H9 (cell line): ENCODE results near the gene FCER1G. TPM values are rescaled to one million over a fixed set of nuclear protein-coding genes. Genes with fewer than 3 reads are reported as not detected.

ENCODE experiments used
- DNase-seq: peaks from one replicate; pipeline ENCODE4 v3.0.0-alpha.2; 2017
- H2AFZ ChIP-seq: one replicate; pipeline ENCODE4 v1.6.1; 2013; ENCODE audit warnings: mild to moderate bottlenecking, low read length, control low read depth, moderate library complexity
- H2AK5ac ChIP-seq: 2 replicates; pipeline ENCODE4 v1.6.1; 2013; ENCODE audit warnings: low read length, control low read depth, mixed read lengths; ENCODE audit not compliant: insufficient read length
- H2BK120ac ChIP-seq: one replicate; pipeline ENCODE4 v1.6.1; 2013; ENCODE audit warnings: low read depth, mild to moderate bottlenecking, low read length, control low read depth, inconsistent platforms; ENCODE audit not compliant: poor library complexity, severe bottlenecking
- H2BK12ac ChIP-seq: 2 replicates; pipeline ENCODE4 v1.6.1; 2013; ENCODE audit warnings: low read length, control low read depth, mixed read lengths, low read depth; ENCODE audit not compliant: insufficient read length
- H2BK15ac ChIP-seq: 2 replicates; pipeline ENCODE4 v1.6.1; 2013; ENCODE audit warnings: low read depth, low read length, control low read depth
- H2BK20ac ChIP-seq: one replicate; pipeline ENCODE4 v1.6.1; 2013; ENCODE audit warnings: low read depth, mild to moderate bottlenecking, low read length, control low read depth, inconsistent platforms; ENCODE audit not compliant: poor library complexity, severe bottlenecking
- H2BK5ac ChIP-seq: 2 replicates; pipeline ENCODE4 v1.6.1; 2013; ENCODE audit warnings: low read length, control low read depth, mixed read lengths; ENCODE audit not compliant: insufficient read length
- H3K14ac ChIP-seq: 2 replicates; pipeline ENCODE4 v1.6.1; 2013; ENCODE audit warnings: low read length, control low read depth; ENCODE audit not compliant: insufficient read depth
- H3K18ac ChIP-seq: 2 replicates; pipeline ENCODE4 v1.6.1; 2013; ENCODE audit warnings: low read depth, mild to moderate bottlenecking, mixed read lengths, low read length, control low read depth; ENCODE audit not compliant: insufficient read length
- H3K23ac ChIP-seq: 2 replicates; pipeline ENCODE4 v1.6.1; 2013; ENCODE audit warnings: low read length, control low read depth, mixed read lengths, low read depth; ENCODE audit not compliant: insufficient read length
- H3K23me2 ChIP-seq: 2 replicates; pipeline ENCODE4 v1.6.1; 2013; ENCODE audit warnings: low read depth, mild to moderate bottlenecking, mixed read lengths, low read length, control low read depth; ENCODE audit not compliant: insufficient read length, poor library complexity, severe bottlenecking
- H3K27ac ChIP-seq: 2 replicates; pipeline ENCODE4 v1.5.1; 2013; ENCODE audit warnings: low read length, control low read depth, mixed read lengths, low read depth; ENCODE audit not compliant: insufficient read length
- H3K27me3 ChIP-seq: 2 replicates; pipeline ENCODE4 v1.6.1; 2013; ENCODE audit warnings: low read length, control low read depth, inconsistent platforms; ENCODE audit not compliant: insufficient read depth
- H3K4ac ChIP-seq: 2 replicates; pipeline ENCODE4 v1.6.1; 2013; ENCODE audit warnings: low read depth, mild to moderate bottlenecking, control low read depth, inconsistent platforms, low read length, moderate library complexity
- H3K4me1 ChIP-seq: 2 replicates; pipeline ENCODE4 v1.6.1; 2013; ENCODE audit warnings: low read length, control low read depth, inconsistent platforms; ENCODE audit not compliant: insufficient read depth
- H3K4me2 ChIP-seq: 2 replicates; pipeline ENCODE4 v1.6.1; 2013; ENCODE audit warnings: low read length, control low read depth, mixed read lengths; ENCODE audit not compliant: insufficient read length, insufficient read depth
- H3K56ac ChIP-seq: 2 replicates; pipeline ENCODE4 v1.6.1; 2013; ENCODE audit warnings: low read depth, mild to moderate bottlenecking, mixed read lengths, low read length, control low read depth; ENCODE audit not compliant: insufficient read length
- H3K79me1 ChIP-seq: 2 replicates; pipeline ENCODE4 v1.6.1; 2013; ENCODE audit warnings: low read depth, mild to moderate bottlenecking, moderate library complexity, low read length, control low read depth, inconsistent platforms; ENCODE audit not compliant: insufficient read depth, poor library complexity, severe bottlenecking
- H3K79me2 ChIP-seq: 2 replicates; pipeline ENCODE4 v1.6.1; 2013; ENCODE audit warnings: low read length, control low read depth, inconsistent platforms; ENCODE audit not compliant: insufficient read depth
- H3K9ac ChIP-seq: 2 replicates; pipeline ENCODE4 v1.6.1; 2013; ENCODE audit warnings: low read length, control low read depth, mixed read lengths; ENCODE audit not compliant: insufficient read length; ENCODE audit errors: extremely low read depth
- H3K9me3 ChIP-seq: one replicate; pipeline ENCODE4 v1.6.1; 2013; ENCODE audit warnings: low read depth, low read length, inconsistent platforms; ENCODE audit not compliant: control insufficient read depth
- H3T11ph ChIP-seq: one replicate; pipeline ENCODE4 v1.6.1; 2013; ENCODE audit warnings: mild to moderate bottlenecking, low read length, control low read depth, inconsistent platforms
- H4K20me1 ChIP-seq: one replicate; pipeline ENCODE4 v1.6.1; 2013; ENCODE audit not compliant: control insufficient read depth, insufficient read length, insufficient read depth
- H4K5ac ChIP-seq: 2 replicates; pipeline ENCODE4 v1.6.1; 2013; ENCODE audit warnings: low read depth, mild to moderate bottlenecking, mixed read lengths, low read length, control low read depth; ENCODE audit not compliant: insufficient read length
- H4K8ac ChIP-seq: replicated peaks from 2 replicates; pipeline ENCODE4 v1.6.1; 2013; ENCODE audit warnings: low read length, control low read depth, mixed read lengths, low read depth; ENCODE audit not compliant: insufficient read length
- H4K91ac ChIP-seq: 2 replicates; pipeline ENCODE4 v1.6.1; 2013; ENCODE audit warnings: low read depth, mild to moderate bottlenecking, moderate library complexity, mixed read lengths, low read length, control low read depth; ENCODE audit not compliant: insufficient read length
- H3K27ac Mint-ChIP-seq, 3 experiments: 2 replicates in 2 of 3; 3 replicates in 1 of 3; pipeline ENCODE4 v1.8.0; 2020 to 2021; ENCODE audit warnings: mixed read lengths in 3 of 3, mild to moderate bottlenecking in 1 of 3, moderate library complexity in 1 of 3
- H3K27me3 Mint-ChIP-seq: 2 replicates; pipeline ENCODE4 v1.8.0; 2021; ENCODE audit warnings: low read depth, mild to moderate bottlenecking, moderate library complexity, mixed read lengths
- H3K36me3 Mint-ChIP-seq, 3 experiments: 2 replicates in 2 of 3; 3 replicates in 1 of 3; pipeline ENCODE4 v1.8.0; 2020 to 2021; ENCODE audit warnings: low read depth in 3 of 3, mixed read lengths in 3 of 3; ENCODE audit not compliant: insufficient read depth in 1 of 3
- H3K4me1 Mint-ChIP-seq, 2 experiments: 2 replicates each; pipeline ENCODE4 v1.8.0; 2020; ENCODE audit warnings: mixed read lengths in 2 of 2
- H3K4me3 Mint-ChIP-seq, 2 experiments: 2 replicates in 1 of 2; 3 replicates in 1 of 2; pipeline ENCODE4 v1.8.0; 2020 to 2021; ENCODE audit warnings: mild to moderate bottlenecking in 2 of 2, mixed read lengths in 2 of 2, moderate library complexity in 1 of 2
- H3K9me3 Mint-ChIP-seq, 2 experiments: 2 replicates in 1 of 2; 3 replicates in 1 of 2; pipeline ENCODE4 v1.8.0; 2020; ENCODE audit warnings: mild to moderate bottlenecking in 2 of 2, mixed read lengths in 2 of 2, moderate library complexity in 1 of 2
- CTCF ChIP-seq: fragments of 200-600 bp; sonication (generic); conservative IDR thresholded peaks from 3 replicates; pipeline ENCODE4 v1.8.0; 2021; ENCODE audit warnings: antibody characterized with exemption, mild to moderate bottlenecking
- WGBS: extraction: QIAGEN DNeasy Blood & Tissue Kit; methylation state at CpG from one replicate; pipeline ENCODE4 v1.1.7; 2013; ENCODE audit warnings: missing lambda C conversion rate, low lambda C conversion rate, mixed read lengths; ENCODE audit not compliant: insufficient read length; ENCODE audit errors: extremely low coverage; 5-methylcytosine and 5-hydroxymethylcytosine counted together
- total RNA-seq: library from RNA; stranded (reverse); gene quantifications from 2 replicates; pipeline ENCODE4 v1.2.1, GENCODE V29; 2021

Gene FCER1G
- total RNA-seq, 1 experiment from 2014 or later: 0.90 TPM

DNA sequence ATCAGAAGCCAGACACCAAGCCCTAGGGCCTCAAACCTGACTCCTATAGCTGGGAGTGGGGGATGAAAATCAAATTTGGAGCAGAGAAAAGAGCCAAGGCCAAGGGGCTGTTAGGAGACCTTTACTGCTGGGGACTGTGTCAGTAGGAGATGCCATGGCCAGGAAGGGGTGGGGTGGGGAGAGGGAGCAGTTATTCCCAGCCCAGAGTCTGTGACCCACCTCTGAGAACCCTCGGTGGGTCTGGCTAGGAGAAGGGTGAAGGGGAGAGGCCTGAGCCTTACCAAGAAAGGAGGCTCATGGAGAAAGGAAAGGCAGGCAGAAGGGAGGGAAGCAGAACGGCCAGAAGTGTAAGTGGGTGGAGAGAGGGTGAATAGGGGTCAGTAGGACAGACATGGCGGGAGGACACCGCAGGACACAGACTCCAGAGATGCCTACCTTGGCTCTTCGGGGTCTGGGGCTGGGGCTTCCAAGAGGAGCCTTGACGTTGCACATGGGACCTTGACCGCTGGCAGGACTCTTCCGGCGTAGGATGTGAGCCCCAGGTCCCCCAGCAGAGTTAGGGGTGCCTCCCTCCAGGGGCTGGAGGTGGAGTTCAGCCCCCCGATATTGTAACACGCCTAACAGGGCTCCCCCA, 17.4 kb upstream of the FCER1G start:
- H3K23me2 ChIP-seq: peaks cover 7% of the 10 kb centered on the region
- no peak overlapping the region for H3T11ph ChIP-seq
- no peak overlapping the region for H3K56ac ChIP-seq
- peak overlapping the region; percentile 59 to 65 for H3K4me3 Mint-ChIP-seq
- no peak overlapping the region for H4K5ac ChIP-seq
- no peaks in the 10 kb centered on the region for H3K79me1 ChIP-seq
- H2BK120ac ChIP-seq: no peak overlapping the region
- no peak overlapping the region for H2BK12ac ChIP-seq
- H2AFZ ChIP-seq: no peak overlapping the region
- no peaks in the 10 kb centered on the region for H4K20me1 ChIP-seq
- H3K27ac Mint-ChIP-seq: peak overlapping the region in 2 of 3 experiments; percentile 39 to 51; a peak in 4 of 7 replicates
- no peak overlapping the region for H2BK20ac ChIP-seq
- no peak overlapping the region for H2BK15ac ChIP-seq
- H3K4ac ChIP-seq: no peak overlapping the region
- no peak overlapping the region for H3K18ac ChIP-seq
- peaks cover 0 to 19% (median 7%) of the 10 kb centered on the region in 3 experiments; a peak in 5 of 7 replicates for H3K36me3 Mint-ChIP-seq
- no peak overlapping the region for H3K27ac ChIP-seq
- H3K27me3 ChIP-seq: no peaks in the 10 kb centered on the region
- no peak for TF ChIP-seq CTCF
- no peak overlapping the region for H3K9ac ChIP-seq
- peaks cover 24% of the 10 kb centered on the region for H3K4me1 ChIP-seq
- H2AK5ac ChIP-seq: no peak overlapping the region
- H3K4me2 ChIP-seq: peak overlapping the region; percentile 27
- H3K9me3 Mint-ChIP-seq: no peaks in the 10 kb centered on the region; a peak in 1 of 5 replicates
- H3K9me3 ChIP-seq: no peaks in the 10 kb centered on the region
- no peak overlapping the region for H4K8ac ChIP-seq
- peak overlapping the region; percentile 19; the same call in 1 of the 2 replicates for H3K14ac ChIP-seq
- H3K4me1 Mint-ChIP-seq: peaks cover 58 to 61% of the 10 kb centered on the region in 2 experiments
- no peak overlapping the region for H2BK5ac ChIP-seq
- no peaks in the 10 kb centered on the region for H3K27me3 Mint-ChIP-seq
- WGBS: no CpG with 5 or more reads among the region's 11 CpGs
- no peaks in the 10 kb centered on the region for H3K79me2 ChIP-seq
- no peak for DNase-seq
- H4K91ac ChIP-seq: no peak overlapping the region
- no peak overlapping the region for H3K23ac ChIP-seq
